ENCODE results near the gene NUDT3.
A peak's percentile ranks its signal among the peaks of the same experiment; 100 is the strongest.
"Not testable (repeated sequence)": the region's sequence is repeated elsewhere in the genome, so short reads cannot be mapped to it uniquely, and the experiment has no call there.

Gene NUDT3

DNA sequence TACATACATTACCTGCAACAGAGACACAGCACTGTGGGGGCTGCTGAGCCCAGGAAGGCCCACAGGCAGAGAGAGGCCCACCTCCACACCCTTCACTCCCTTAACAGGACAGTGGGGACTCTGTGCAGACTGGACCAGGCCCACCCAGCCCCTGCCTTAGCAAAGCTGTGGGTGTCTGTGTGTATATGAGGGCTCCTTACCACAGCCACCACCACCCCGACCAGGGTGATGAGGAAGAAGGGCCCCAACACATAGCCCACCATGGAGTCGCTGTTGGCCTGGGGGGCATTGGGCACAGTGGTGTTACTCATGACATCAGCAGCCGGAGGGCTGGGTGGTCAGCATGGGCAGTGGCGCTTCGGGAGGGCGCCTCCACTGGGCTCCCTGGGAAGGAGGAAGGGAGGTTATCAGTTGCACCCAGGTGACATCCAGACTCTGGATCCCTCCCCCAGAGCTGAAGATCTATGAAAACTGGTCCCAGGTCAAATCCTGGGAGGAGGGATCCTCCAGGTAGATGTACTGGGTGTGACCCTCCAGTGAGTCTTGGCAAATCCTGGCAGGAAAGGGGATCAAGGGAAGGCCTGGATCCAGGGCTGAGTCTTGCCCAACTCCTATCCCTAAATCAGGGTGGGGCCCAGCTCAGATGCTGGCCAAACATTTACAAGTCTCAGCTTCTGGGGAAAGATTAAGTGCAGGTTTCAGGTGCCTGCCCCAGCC lies 144.8 kb downstream of the NUDT3 start:
- no peak for DNase-seq

DNA sequence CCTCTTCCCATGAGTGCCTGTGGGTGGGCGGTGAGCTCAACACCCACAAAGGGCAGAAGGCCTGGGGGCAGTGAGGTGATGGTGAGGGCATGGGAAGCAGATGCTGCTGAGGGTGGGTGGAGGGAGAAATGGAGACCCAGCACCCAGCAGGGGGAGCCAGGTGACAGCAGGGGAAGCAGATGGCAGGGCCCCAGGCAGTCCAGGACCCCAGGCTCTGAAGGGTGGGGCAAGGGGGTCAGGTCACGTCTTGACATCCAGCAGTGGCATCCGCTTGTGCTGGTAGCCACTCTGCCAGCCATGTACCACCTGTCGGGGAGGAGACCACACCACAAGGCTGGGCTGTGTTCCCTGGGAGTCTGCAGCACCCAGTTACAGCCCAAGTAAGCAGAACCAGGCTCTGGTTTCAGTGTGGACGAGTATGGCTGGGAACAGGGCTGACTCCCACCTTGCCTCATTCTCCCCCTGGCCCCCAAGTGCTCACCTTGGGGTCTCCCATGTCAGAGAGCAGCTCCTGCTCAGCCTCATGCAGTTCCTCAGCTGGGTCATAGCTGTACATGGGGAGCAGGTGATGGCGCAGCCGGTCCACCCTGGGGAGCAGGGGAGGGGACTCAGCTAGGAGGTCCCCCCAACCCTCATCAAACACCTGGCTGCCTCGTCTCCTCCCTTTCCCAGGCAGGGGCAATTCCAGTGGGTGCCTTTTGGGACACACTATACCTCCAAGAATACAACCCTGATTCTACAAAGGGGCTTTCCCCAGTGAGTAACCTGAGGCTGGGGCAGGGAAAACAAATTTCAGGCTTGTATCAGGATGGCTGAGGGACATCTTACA lies 145.7 kb downstream of the NUDT3 start:
- DNase-seq: peak; percentile 82

DNA sequence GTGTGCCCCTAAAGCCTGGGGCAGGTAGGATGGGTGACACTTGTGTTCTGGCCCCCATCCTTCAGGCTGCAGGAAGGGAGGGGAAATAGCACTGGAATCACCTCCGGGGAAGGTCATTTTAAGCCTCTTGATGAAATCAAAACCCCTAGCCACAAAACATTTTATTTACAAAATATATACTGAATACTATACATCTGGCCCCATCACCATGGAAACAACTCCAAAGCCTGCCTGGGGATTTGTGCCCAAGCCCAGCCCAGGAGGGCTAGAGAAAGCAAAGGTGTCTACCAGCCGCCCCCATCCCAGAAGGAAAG lies 146.3 kb downstream of the NUDT3 start:
- DNase-seq: peak; percentile 36

DNA sequence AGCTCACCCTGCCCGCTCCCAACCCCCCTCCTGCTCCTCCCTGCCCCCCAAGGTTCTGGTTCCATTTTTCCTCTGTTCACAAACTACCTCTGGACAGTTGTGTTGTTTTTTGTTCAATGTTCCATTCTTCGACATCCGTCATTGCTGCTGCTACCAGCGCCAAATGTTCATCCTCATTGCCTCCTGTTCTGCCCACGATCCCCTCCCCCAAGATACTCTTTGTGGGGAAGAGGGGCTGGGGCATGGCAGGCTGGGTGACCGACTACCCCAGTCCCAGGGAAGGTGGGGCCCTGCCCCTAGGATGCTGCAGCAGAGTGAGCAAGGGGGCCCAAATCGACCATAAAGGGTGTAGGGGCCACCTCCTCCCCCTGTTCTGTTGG lies 146.7 kb downstream of the NUDT3 start:
- not testable (repeated sequence) for DNase-seq

DNA sequence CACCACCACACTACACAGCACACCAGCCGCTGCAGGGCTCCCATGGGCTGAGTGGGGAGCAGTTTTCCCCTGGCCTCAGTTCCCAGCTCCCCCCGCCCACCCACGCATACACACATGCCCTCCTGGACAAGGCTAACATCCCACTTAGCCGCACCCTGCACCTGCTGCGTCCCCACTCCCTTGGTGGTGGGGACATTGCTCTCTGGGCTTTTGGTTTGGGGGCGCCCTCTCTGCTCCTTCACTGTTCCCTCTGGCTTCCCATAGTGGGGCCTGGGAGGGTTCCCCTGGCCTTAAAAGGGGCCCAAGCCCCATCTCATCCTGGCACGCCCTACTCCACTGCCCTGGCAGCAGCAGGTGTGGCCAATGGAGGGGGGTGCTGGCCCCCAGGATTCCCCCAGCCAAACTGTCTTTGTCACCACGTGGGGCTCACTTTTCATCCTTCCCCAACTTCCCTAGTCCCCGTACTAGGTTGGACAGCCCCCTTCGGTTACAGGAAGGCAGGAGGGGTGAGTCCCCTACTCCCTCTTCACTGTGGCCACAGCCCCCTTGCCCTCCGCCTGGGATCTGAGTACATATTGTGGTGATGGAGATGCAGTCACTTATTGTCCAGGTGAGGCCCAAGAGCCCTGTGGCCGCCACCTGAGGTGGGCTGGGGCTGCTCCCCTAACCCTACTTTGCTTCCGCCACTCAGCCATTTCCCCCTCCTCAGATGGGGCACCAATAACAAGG lies 147.3 kb downstream of the NUDT3 start:
- peak; percentile 53 for DNase-seq

DNA sequence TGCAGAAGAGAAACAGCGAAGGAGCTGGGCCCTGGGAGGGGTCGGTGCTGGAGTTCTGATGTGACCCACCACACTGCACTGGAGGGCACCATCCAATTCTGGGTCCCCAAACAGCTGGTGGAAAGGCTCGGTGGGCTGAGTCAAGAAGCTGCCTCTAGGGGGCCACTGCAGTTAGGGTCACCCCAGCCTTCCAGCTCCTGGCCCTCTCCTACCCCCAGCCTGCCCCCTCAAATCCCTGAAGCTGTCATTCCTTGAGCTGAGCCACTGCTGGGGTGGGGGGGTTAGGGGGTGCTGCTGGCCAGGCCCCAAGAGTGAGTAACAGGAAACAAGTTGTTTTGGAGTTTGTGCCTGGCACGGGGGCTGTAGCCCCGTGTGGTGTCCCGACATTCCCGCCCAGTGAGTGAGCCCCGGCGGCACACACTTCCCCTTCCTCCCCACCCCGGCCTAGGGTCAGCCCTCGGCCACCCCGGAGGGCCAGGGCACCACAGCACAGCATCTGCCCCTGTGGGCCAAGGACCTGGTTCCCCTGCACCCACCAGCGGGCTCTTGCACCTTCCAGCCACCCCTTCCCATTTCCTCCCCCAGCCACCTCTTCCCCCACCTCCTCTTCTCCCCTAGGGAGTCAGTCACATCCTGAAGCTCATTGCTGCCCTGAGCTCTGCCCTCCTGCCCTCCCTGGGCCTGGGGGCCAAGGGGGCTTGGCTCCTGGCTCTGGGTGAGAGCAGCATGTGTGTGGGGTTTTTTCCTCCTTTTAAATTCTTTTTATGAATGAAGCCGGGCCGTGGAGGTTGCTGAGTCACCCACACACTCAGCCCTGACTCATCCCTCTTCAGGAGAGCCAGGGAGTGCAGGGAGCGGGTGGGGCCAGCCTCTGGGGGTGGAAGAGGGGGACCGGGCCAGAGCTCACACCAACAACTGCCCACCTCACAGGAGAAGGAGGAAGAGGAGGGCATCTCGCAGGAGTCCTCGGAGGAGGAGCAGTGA lies 148.3 kb downstream of the NUDT3 start:
- peak; percentile 87 for DNase-seq

DNA sequence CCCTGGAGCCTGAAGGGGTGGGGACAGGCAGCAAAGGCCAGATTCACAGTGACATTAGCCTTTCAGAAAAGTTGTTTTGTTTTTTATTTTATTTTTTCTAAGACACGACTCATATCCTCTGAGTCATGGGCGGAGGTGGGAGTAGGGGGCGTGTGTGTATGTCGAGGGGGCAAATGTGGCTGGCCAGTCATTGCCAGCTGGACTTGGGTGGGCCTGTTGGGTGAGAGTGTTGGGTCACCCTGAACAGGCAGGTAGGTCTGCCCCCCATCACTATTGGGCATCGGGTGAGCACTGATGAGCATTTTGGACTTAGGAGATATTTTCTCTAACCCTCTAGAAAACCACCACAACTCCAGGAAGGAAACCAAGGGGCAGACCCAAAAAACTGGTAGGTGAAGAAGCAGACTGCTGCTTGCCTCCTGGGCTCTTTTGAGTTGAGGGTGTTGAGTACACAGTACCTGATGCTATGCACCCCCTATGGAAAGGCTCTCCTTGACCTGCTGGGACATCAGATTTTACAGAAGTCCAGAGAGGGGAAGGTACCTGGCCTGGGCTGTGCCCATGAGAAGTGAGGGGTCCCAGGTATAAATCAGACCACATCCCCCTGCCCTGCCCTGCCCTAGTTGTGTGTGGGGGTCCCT lies 149.2 kb downstream of the NUDT3 start:
- DNase-seq: peak; percentile 72

DNA sequence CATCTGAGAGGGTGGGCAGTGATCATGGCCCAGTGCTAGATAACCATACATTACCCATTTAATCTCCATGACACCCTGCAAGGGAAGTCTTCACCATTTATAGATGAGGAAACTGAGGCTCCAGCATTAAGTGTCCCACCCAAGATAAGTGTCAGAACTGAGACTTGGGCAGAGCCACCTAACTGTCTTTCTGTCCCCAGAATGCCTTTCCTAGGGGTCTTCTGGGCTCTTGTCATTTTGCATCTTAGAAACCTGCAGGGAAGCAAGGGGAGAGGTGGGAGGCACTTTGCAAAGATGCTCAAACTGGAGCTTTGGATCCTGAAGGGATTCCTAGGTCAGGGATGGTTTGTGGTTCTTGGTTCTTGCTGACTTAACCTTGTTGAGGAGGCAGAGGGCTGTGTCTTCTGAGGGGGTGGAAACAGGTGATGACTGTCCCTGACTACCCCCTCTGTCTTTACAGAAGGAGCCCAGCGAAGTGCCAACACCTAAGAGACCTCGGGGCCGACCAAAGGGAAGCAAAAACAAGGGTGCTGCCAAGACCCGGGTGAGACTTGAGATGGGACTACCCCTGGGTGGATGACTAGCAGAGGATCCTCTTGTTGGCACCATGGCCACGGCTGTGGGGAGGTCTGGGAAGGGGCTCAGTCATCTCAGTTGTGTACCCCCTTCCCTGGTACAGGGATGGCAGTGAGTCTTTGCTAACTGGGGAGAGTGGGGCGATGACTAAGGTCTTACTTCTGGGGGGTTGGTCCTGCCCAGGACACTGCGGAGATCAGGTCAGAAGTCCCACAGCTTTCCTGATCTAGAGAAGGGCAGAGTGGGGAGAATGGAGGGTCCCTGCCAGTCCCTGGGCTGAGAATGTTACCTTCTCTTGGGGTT lies 150.0 kb downstream of the NUDT3 start:
- DNase-seq: peak; percentile 62

DNA sequence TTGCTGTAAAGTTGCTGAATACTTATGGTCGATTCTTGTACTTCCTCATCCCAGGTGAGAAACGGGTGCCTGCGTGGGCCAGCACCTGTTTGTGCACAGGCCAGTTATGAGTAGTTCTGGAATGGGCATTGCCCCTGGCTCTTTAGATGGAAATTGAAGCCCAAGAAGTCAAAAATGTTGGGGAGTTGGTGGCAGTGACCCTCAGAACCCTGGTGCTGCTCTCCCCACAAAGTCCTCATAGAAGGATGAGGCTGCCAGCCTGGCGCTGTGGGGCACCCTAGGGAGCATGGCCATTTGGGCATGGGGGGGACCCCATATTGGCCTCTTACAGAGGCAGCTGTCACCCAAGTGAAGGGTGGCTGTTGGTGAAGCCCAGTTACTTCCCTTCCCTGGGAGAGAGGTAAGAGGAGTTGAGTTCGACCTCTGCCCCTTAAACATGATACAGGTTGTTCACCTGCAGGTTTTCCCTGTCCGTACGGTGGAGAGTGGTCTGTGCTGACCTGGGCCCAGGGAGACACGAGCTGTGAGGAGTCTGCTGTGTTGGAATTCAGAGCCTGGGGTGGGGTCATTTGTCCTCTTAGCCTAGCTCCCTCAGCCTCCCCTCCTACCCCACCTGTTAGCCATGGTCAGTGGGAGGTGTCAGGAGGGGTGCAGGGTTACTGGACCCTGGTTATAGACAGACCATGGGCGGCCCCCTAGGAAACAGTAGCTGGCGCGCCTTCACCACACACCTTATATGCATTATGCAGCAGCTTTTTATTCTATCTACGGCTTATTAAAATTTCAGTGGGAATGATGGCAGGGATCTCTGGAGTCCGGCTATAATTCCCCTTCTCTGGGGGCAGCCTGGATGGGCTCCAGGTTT lies 150.9 kb downstream of the NUDT3 start:
- peak; percentile 58 for DNase-seq

DNA sequence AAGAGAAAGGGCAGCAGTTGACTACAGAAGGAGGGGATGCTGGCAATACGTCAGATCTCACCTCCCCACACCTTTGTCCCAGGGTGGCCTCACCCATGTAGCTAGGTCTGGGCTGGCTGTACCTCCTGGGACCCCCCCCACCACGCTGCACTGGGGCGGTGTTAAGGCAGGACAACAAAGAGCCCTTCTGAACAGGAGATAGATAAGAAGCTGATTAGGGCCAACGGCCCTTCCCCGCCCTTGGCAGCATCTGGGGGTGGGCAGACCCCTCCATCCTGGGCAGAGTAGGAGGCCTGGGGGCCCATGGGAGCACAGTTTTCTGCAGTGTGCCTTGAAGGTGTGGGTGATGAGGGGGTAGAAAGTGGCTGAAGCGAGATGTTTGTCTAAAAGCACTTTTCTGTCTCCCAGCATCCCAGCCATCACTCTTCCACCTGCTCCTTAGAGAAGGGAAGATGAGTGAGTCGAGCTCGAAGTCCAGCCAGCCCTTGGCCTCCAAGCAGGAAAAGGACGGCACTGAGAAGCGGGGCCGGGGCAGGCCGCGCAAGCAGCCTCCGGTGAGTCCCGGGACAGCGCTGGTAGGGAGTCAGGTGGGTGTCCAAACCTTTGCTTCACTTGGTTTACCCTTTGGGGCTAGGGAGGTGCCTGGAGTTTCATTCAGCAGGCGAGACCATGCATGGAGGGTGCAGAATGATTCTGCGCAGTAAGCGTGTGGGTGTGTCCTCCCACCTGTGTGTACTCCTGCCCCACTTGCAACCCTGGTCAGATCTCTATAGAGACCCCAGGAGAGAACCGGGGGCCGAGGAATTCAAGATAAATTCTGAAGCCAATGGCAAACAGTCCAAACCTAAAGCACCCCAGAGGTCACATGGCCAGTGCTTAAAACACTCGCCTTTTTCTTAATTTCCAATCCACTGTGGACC lies 151.9 kb downstream of the NUDT3 start:
- DNase-seq: peak; percentile 59

DNA sequence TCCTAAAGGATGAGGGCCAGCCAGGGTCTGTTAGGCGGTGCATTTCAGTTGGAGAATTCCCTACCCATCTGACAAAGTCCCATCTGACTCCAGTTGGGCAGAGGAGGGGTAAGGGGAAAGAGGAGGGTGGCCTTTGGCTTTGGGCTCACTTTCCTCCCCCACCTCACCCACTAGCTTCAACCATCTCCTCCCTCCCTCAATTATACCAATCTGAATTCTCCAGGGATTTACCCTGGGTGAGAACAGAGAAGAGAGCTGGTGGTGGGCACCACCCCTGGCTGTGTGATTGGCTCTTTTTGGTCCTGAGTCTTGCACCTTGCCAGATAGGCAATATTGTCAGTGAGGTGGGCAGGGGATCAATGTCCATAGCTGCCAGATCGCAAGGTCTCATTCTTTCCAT lies 152.6 kb downstream of the NUDT3 start:
- peak; percentile 14 for DNase-seq

DNA sequence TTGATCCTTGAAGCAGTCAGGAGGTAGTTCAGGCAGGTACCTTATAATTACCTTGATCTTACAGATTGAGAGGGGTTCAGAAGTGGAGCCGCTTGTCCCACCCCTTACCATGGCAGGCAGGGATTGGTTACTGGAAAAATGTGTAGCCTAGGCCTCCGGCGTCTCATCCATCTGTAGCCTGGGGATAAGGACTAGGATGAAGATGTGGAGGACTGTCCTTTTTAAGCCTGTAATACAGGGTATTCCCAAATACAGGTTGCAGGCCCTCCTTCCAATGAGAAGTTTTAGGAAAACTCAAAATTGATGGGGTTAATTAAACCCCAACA lies 153.0 kb downstream of the NUDT3 start:
- DNase-seq: peak; percentile 56

DNA sequence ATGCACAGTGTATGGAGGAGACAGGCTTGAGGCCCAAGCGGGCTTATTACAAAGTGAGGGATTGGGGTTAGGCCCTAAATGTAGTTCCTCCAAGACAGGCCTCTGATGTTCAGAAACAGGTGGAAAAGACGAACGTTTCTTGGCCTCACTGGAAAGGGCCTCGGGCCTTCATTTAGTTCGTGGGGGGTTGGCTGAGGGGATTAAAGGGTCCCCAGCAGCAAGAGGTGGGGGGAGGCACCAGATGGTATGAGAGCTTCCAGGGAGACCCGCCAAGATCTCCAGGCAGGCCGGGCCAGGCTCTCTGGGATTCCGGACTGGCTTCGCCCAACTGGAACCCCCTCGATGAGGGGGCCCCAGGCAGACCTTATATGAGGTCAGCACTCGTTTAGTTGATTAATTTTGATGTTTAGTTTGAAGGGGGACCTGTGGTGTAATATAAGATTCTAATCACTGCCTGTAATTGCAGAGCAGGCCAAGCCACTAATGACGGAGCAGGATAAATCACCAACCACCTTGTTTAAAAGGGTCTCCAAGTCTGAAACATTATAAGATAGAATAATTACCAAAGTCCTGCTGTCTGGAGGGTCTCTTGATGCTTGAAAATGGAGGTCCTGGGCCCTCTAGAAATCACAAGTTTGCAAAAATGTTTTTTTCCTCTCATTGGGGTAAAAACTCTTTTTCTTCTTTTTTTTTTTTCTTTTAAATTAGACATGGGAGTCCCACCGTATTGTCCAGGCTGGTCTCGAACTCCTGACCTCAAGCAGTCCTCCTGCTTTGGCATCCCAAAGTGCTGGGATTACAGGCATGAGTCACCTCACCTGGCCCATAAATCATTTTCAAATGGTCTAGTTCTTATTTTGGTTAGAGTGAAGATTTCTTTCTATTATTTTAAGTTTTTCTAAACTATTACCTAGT lies 153.6 kb downstream of the NUDT3 start:
- peak; percentile 62 for DNase-seq

DNA sequence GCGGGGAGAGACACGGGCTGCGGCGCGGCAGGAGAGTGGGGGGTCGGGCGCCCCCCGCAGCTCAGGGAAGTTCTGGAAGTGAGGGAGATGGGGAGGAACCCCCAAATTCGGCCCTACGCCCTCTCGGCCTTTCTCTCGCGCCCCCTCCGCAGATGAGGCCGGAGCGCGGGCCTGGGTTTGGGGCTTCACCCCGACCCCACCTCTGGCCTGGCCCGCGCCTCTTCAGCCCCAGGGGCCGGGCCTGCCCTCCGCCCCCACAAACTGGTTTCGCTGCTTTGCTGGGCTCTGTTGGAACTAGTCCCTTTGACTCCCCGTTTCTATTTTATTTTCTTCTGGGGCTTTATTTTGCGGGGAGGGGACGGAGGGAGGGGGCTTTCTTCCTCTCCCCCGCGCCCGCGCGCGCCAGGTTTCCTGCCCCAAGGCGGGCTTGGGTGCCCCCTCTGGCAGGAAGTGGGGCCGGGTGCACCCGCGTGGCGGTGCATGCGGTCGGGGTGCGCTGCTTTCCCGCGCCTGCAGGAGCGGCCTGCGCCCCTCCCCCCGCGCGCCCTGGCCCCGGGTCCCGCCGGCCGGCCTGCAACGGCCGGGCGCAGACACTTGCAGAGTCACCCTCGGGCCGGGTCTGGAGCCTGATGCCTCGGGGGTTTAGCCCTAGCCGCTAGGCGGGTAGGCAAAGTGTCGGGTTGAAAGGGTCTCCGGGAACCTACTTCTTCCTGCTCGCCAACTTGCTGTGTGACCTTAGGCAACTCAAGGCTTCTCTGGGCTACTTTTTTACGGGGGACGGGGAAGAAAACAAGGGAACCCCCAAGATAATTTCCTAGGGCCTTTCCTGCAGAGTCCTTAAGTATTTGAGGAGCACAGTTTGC lies 154.5 kb downstream of the NUDT3 start:
- DNase-seq: peak; percentile 91

DNA sequence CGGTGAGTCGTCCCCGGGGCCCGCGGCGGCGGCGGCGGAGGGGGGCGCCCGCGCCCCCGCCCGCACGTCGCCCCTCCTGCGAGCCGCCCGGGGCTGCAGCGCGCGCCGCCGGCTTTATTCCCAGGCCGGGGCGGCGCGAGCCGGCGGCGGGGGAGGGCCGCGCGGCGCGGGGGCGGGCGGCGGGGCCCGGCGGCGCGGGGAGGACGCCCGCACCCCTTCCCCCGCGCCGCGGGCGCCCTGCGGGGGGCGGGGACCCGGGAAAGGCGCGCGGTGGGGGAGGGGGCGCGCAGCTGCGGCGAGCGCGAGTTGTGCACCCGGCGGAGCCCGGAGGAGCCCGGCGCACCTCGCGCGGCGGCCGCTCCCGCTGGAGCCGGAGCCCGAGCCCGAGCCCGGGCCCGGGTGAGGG lies 155.2 kb downstream of the NUDT3 start:
- peak; percentile 78 for DNase-seq

DNA sequence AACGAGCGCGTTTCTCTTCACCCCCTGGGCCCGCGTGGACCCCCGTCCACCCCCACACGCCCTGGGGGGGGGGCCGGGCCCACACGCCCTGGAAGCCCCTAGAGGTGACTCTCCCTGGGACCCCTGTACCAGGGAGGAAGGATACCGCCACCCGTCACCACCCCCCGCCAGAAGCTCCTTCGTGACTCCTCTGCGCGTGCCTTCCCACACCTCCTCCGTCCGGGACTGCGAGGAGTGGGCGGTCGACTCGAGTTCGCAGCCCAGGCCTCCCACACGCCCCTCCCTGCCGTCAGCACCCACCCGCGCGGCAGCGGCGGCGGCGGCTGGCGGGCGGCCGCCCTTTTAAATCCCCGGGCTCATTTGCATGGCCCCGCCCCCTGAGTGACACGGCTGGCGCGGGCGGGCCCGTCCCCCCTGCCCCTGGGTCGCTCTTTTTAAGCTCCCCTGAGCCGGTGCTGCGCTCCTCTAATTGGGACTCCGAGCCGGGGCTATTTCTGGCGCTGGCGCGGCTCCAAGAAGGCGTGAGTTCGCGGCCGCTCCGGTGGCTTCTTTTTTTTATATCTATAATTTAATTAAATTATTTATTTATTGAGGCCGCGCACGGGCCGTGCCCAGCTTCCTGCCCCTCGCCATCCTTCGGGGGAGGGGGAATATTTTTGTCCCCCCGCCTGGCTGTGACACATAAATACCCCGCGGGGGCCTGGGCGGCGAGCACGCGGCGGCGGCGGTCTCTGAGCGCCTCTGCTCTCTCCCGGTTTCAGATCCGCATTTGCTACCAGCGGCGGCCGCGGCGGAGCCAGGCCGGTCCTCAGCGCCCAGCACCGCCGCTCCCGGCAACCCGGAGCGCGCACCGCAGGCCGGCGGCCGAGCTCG lies 155.8 kb downstream of the NUDT3 start, which contains the start of gene HMGA1:
TSS of gene HMGA1 (plus strand) at position 431 of the 873 bp plus-strand sequence. CDS start 3,908 bp downstream, outside the sequence.
- peak; percentile 96 for DNase-seq

All from activated effector memory CD4-positive, alpha-beta T cell treated with anti-CD3 and anti-CD28 coated beads, Interleukin-2, amount 50 U/mL, for 16 hours (primary cell).